Mammary epithelial cell (primary cell): ENCODE data around the gene ZSCAN25.

Source experiments
- CTCF ChIP-seq, 2 donors: IDR thresholded peaks in 1 of 2; conservative IDR thresholded peaks in 1 of 2; 2 replicates each; pipeline ENCODE4 v1.5.1; 2011 to 2012; ENCODE audit warnings: inconsistent platforms in 2 of 2, low read length in 2 of 2, mild to moderate bottlenecking in 2 of 2, control low read depth in 1 of 2, low read depth in 1 of 2; ENCODE audit not compliant: insufficient read depth in 1 of 2; ENCODE audit errors: extremely low read depth in 1 of 2
- EZH2 ChIP-seq: IDR thresholded peaks from 2 replicates; pipeline ENCODE4 v1.6.1; 2012; ENCODE audit warnings: low read length, inconsistent platforms, borderline replicate concordance

GRCh38 chr7:99668541-99668940 lies 51.8 kb downstream of the ZSCAN25 start:
- TF ChIP-seq CTCF (conservative IDR thresholded peaks at IDR 0.05 in 1 of 2, IDR thresholded peaks at IDR 0.05 in 1 of 2; ENCODE audit: extremely low read depth in 1 of 2, insufficient read depth in 1 of 2, low read depth in 1 of 2, low read length in 2 of 2) (no peak), EZH2 (no peak)
